ENCODE data around the gene NOX1. TPM values are rescaled to one million over a fixed set of nuclear protein-coding genes. Genes with fewer than 3 reads are reported as not detected.

Gene NOX1
- 0.09 TPM in 1 of 2 replicates, not detected in the other for total RNA-seq

GRCh38 chrX:100874325-100874724, at the start of gene NOX1:
TSS of gene NOX1 (minus strand) at chrX:100874359. CDS start at chrX:100874139, 220 bp downstream.

GRCh38 chrX:100819837-100820666, 54.1 kb downstream of the NOX1 start, which contains the start of gene CSTF2:
TSS of gene CSTF2 (plus strand) at chrX:100820391. CDS start at chrX:100820417, 26 bp downstream.

Other genes starting within 250 kb of the NOX1 start
- 40.5 and 48.1 TPM in 2 replicates for gene TSPAN6, start 237.6 kb downstream of the NOX1 start, total RNA-seq
- gene SRPX2, start 230.2 kb downstream of the NOX1 start, total RNA-seq, result 95.5 and 151 TPM in 2 replicates
- gene SYTL4, start 142.2 kb downstream of the NOX1 start, total RNA-seq, result 14.2 and 17.2 TPM in 2 replicates
- 20.0 and 22.7 TPM in 2 replicates for gene CSTF2, start 54.0 kb downstream of the NOX1 start, total RNA-seq
- 0.54 and 1.2 TPM in 2 replicates for gene XKRX, start 54.6 kb upstream of the NOX1 start, total RNA-seq
- not detected in 2 replicates for gene ARL13A, start 95.3 kb upstream of the NOX1 start, total RNA-seq
- 13.4 and 20.6 TPM in 2 replicates for gene TRMT2B, start 177.8 kb upstream of the NOX1 start, total RNA-seq
- gene TMEM35A, start 204.5 kb upstream of the NOX1 start, total RNA-seq, result 1.8 and 4.9 TPM in 2 replicates
- gene CENPI, start 223.8 kb upstream of the NOX1 start, total RNA-seq, result 9.5 and 18.8 TPM in 2 replicates

Measured in endothelial cell of coronary artery (primary cell).